Stimulated activated CD8-positive, alpha-beta memory T cell treated with anti-CD3 and anti-CD28 coated beads, Interleukin-12 subunit alpha, Interleukin-12 subunit beta, amount 100 ng/mL, for 1 hour (primary cell): ENCODE measurements around the gene PARL.

Experiments
- DNase-seq: peaks from one replicate; pipeline ENCODE4 v3.0.0-alpha.2; 2020; ENCODE audit warnings: low read depth

Gene PARL

DNA sequence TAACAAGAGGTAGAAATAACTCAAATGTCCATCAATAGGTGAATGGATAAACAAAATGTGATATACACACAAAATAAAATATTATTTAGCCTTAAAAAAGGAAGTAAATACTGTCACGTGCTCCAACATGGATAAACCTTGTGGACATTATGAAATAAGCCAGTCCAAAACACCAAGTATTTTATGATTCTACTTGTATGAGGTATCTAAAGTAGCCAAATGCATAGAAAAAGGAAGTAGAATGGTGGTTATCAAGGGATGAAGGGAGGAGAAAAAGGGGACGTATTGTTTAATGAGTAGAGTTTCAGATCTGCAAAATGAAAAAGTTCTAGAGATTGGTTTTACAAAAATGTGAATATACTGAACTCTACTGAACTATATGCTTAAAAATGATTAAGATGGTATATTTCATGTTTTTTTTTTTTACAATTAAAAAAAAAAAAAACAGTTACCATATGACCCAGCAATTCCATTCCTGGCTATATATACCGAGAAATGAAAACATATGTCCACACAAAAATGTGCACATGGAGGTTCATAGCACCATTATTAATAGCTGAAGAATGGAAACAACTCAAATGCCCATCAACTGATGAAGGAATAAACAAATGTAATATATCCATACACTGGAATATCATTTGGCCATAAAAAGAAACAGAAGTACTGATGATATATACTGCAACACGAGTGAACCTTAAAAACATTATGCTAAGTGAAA, 30.2 kb downstream of the PARL start:
- DNase-seq = no peak

DNA sequence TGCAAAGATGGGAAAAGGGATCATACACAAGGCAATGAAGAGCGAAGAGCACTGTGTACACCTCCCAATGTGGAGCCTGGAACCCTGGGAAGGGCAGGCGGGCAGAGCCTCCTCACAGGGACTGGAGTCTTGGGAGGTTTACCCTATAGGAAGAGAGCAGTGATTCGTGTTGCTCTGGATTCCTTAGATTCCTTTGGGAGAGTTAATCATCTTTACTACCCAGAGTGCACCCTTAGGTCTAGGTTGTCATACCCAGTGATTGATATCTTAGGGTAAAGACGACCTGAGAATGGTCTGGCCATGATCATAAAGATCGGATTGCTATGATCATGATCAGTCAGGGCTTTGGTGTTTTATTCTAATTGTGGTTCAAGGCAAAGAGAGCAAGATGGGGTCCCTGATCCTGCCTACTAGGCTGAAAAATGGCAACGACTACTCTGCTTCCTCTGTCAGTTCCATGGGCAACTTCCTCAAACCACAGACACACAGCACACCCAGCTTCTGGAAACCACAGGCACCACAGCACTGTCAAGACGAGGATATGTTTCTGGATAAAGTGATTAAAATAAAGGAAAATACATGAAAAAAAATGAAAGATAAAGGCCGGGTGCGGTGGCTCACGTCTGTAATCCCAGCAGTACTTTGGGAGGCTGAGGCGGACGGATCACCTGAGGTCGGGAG, 38.9 kb downstream of the PARL start:
- DNase-seq = no peak

DNA sequence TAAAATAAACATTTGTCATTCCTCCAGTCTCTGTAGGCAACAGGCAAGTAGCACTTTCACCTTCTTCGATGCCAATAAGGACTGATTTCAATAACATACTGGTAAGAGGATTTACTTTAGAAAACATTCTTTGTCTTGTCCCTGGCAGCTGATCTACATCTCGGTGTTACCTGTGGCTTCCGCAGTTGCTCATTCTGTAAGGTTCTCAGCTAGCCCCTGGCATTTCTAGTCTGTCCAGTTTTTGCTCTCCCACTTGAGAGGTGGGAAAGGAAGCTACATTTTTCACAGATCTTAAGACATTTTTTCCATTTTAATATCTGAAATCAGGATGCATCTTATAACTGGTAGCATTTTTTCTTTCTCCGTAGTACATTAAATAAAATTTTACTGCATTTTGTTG, 39.6 kb downstream of the PARL start:
- no peak for DNase-seq

DNA sequence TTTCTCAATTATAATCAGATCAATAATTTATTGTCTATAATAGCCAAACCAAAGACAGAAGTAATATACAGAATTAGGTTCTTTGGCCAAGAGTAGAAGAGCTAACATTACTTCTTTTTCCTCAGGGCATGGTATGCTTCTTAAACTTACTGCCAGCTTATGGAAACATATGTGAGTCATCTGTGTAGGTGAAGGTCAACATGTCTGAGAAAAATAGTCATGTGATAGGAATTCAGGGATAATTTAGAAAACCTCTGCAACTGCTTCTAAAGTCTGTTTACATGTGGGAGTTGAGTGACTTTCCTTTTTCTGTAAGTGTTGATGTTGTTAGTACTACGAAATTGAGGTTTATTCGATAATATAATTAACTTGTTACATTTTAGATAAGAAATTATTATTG, 40.1 kb downstream of the PARL start:
- no peak for DNase-seq

DNA sequence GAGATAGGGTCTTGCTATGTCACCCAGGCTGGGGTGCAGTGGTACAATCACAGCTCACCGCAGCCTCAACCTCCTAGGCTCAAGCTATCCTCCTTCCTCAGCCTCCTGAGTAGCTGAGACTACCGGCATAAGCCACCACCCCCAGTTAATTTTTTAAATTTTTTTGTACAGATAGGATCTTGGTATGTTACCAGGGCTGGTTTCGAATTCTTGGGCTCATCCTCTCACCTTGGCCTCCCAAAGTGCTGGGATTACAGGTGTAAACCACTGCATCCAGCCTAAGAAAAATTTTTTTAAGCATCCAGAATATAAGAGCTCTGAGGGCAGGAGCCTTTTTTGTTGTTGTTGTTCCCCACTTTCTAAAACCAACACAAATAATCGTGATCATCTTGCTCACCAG, 44.9 kb downstream of the PARL start:
- DNase-seq = no peak

DNA sequence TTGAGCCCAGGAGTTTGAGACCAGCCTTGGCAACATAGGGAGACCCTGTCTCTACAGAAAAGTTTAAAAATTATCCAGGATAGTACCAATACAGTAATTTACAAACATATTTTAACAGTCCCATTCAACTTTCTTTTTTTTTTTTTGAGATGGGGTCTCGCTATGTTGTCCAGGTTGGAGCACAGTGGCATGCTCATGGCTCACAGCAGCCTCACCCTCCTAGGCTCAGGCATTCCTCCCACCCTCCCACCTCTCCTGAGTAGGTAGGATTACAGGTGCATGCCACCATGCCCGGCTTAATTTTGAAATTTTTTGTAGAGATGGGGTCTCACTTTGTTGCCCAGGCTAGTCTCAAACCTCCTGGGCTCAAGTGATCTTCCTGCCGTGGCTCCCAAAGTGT, 46.8 kb downstream of the PARL start:
- no peak for DNase-seq

DNA sequence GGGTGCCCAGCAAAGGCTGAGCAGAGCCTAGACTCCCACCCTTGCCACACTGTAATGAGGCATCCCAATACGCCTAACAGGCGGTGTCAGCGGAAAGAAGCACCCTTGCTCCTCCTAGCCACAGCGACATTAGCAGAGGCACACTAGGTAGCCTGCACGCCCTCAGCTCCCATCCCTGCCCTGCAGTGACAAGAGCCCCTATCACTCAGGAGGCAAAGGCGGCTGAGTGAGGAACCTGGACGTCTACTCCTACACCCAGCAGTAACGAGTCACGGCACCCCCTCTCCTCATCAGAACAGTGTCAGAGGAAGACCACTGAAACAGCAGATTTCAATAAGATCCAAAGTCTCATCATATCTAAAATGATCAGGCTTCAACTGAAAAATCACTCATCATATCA, 47.3 kb downstream of the PARL start:
- DNase-seq = no peak

DNA sequence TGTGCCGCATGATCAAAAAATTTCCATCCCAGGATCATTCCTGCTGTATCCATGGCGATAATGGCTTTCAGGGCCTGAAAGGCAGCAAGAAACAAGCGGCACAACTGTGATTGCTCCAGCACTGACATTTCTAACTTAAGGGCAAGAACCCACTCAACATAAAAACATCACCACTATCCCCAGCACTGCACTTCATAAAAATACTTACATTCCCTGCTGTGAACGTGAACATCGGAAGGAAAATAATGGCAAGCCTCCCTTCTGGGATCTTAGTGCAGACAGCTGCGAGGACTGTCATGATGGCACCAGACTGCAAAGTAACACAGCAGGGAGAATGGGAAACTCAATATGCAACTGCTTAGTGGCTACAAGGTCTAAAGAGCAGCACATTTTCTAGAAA, 51.2 kb downstream of the PARL start:
- no peak for DNase-seq

DNA sequence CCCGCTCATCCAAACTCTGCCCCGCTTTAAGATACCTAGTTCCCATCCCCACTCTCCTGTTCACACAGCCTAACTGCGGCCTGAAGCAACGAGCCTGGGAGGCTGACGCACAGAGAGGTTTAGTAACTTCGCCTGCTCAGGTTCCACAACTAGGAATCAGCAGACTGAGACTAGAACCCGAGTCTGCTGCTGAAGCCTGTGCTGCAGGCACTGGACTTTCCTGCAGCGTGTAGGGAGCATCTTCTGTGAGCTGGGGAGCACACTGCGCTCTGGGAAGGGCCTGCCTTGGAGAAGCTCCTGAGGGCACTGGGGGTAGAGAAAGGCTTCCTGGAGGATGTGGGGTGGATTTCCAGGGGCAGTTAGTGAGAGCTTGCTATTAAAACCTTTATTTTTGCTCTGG, 54.5 kb downstream of the PARL start:
- no peak for DNase-seq

DNA sequence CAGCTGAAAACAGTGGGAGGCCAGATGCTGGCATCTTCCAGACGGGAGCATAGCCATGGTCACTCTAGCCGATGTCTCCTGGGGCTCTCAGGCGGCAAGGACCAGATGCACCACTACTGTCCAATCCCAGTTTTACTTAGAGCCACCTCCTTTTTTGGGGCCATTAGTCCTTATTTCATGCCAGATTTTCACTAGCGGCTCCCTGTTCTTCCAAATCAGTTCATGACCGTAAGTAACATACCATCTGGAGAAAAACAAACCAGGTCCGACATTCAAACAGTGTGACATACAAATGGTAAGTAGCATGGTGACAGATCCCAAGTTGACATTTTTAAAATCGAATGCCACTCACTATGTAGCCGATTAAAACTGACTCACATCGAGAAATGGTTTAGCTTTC, 55.2 kb downstream of the PARL start:
- no peak for DNase-seq

DNA sequence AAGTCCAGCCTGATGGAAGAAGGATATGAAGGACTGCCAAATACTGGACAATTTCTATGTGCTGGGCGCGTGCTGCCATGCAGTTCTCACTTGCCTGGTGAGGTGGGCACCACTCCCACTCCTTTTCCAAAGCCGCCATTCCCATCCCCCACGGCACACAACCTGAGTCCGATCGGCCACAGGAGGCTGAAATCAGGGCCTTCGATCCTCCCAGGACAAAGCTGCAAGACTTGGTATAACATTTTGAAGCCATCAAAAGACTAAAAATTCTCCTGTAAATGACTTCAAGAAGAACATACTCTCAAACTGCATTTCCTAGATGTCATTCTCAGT, 56.2 kb downstream of the PARL start:
- no peak for DNase-seq

DNA sequence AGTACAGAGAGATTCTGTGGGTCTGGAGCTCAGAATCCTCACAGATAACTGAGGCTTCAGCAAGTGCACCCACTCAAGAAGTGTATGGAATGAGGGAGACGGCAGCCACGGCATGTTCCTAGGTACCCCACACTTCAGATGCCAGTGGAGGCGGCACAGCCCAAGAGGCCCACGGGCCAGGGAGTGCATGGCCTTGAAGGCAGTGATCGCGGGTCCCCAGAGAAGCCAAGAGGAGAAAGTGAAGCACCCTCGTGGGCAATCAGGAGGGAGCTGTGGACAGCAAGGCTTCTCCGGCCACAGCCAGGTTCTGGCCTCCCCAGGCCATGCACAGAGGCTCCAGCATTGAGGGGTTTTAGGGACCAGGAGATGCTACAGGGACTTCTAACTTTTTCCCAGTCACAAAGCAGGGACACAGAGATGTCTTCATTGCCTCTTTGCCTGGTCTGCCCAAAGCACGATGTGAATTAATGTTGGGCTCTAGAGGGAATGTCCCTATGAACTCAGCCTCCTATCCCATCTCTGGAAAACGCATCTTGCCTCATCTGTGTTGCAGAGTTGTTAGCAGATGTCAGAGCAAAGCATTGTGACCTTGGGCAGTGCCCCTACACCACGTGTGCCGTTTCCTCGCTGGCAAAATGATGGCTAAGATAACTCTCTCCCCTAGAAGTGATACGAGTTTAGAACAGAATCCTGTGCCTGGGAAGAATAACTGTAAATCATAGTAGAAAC, 56.7 kb downstream of the PARL start:
- DNase-seq = no peak

DNA sequence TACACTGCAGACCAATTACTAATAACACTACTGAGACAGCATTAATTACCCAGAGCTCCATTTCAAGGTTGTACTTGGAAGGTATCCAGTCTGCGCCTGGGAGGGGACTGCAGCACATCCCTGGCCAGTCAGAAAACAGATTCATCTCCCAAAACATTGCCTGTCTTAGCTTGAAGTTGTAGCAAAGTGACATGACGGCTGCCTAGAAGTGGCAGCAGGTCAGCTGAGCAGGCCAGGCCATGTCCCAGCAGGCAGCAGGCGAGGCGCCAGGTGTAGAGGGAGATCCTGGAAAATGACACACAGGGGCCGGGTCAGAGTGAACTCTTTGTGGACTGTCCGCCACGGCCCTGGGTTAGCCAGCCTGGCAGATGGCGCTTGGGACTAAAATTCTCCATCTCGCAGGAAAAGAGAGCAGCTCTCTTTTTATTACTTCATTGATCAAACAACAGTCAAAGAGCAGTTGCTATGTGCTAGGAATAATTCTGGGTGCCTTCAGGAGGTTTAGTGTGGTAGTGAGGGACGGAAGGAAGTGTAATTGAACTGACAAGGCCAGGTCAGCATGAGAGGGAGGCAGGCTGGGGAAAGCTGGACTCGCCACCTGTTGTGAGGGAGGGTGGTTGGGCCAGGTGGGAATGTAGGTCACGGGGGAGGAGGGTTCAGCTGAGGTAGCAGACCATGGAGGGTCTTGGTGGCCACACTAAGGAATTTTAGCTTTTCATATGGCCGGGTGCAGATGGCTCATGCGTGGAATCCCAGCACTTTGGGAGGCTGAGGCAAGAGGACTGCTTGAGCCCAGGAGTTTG, 58.0 kb downstream of the PARL start:
- DNase-seq = no peak

DNA sequence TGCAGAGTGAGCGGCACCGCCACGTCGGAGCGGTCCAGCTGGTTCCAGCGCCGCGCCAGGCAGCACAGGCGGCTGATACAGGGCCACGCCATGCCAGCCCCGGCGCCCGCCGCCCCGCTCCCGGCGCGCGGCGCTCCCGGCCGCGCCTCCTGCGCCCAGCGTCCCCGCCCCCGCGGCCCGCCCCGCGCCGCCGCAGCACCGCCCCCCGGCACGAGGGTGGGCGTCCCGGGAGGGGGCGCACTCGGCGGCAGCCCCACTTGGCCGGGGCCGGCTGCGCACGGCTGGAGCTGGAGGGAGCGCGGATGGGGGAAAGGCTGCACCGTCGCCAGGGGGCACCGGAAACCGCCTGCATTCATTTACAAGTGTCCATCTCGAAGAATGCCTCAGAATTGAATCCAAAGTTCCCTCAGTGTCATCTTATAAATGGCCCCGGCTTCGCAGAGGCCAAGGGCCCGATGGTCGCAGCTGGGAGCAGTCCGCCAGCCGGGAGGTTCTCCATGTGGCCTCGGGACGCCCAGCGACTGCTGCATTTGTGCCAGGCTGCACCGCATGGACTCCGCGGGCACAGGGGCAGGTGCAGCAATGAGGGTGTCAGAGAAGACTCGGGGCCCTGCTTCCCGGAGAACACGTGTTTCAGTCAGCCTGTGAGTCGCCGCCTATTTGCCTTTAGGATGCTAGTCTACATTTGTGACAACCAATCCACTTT, 59.1 kb downstream of the PARL start, which contains the start of gene MAP6D1:
Gene MAP6D1, minus strand, starts transcription at position 122 of the 706 bp plus-strand sequence. Its CDS starts 30 bp downstream, at position 92.
- no peak for DNase-seq

DNA sequence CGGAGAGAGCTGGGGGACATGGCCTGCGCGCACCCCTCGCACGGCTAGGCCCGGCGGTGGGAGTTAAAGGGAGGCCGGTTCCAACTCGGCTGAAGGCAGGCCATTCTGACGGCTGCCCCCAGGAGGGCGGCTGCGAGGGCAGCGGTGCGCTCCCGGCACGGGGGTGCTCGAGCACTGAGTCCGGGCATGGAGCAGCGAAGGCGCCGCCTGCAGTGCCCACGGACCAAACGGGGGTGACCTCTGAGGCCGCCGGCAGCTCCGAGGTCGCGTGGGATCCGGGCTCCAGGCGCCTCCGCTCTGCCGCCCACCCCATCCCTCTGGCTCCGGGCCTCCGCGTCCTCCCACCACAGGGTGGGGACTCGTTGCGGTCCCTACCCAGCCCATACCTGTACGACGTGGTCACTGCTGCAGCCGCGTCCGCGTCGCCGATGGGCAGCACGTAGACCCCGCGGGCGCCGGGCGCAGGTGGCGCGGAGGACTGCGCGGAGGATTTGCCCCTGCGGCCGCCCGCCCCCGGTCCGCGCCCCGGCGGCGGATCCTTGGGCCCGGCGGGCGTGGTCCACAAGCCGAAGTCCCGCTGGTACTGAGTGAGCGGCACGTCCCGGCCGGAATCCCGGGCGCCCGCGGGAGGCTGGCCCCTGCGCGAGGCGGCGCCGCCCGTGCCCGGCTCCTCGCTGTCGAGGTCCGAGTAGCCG, 59.8 kb downstream of the PARL start:
- no peak for DNase-seq

DNA sequence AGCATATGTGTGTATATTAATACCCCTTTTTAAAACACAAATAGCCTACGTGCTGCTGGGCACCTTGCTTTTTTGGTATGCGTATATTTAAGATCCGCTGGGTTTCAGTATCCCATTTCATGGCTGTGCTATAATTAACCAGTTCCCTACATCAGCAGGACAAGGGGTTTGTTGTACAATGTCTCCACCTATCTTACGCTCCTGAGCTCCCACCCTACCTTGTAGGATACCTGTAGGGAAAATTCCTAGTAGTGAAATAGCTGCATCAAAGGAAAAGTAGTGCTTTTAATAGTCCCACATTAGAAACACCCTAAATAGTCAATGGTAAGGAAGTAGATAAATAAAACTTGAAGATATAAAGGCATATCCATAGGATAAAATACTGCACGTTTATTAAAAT, 60.7 kb downstream of the PARL start:
- no peak for DNase-seq

DNA sequence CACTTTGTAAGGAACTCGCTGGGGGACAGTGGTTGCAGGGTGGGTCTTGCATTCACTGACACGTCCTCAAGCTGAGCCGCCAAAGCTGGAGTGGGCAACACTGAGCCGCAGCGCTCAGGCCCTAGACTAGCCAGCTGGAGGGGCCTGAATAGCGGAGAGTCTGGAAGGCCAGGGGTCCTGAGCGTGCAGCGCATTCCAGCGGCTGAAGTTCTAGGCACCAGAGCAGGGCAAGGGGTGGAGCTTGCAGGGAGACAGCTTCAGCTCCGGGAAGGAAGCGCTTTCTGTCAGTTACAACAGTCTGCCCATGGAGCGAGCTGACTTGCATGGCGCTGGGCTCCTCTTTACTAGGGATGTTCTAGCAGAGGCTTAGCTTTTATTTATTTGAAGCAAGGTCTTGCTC, 62.0 kb downstream of the PARL start:
- DNase-seq = no peak

DNA sequence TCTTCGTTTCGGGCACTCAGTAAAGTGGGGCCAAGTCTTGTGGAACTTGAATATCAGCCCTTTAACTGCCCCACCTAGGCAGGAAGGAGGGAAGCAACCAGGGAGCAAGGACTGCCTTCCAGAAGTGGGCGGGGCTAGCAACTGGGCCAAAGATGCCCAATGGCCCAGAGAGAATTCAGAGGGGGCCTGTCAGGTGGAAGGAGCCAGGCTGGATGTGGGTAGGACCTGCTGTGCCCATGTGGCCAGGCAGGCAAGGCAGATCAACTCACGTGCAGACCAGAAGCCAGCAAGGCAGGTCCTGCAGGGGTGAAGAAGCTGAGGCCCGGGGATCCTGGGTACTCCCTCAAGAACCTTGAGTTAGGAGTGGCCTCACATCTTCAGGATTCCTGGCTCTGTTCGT, 64.8 kb downstream of the PARL start:
- no peak for DNase-seq

DNA sequence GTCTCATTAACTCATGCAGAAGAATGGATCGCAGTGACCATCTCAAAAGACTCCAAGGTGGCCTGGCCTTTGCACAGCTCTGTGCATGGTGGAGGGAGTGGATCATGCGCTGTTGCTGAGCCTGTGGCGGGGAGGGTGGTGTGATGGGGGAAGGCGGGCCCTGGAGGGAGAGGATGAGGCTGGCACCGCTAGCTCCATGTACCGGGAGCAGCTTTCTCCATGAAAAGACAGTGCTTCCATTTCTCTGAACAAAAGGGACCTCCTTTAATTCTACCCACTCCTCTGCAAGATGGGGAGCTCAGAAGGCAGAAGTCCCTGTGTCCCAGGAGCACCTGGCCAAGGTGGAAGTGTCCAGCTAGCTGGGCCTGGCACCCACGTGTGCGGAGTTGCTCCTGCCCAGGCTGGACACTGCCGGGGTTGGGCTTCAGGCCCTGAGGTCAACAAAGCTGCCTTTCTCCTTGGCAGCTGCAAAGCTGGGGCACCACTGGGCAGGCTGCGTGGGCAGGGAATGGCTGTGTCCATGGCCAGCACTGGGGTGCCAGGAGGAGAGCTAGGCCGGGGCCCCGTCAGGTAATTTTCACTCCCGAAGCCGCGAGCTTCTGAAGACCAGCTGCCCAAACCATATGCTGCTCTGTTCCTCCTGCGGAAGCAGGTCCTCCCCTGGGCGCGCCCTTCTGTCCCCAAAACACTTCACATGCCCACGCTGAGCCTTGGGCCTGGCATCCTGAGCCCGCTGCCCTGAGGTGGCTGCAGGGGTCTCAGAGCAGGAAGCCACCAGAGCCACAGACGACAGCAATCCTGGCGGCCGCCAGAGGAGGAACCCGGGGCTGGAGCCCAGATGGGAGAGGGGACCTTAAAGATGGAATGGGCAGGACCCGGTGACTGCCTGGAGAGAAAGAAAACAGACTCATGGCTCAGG, 65.7 kb downstream of the PARL start:
- no peak for DNase-seq

DNA sequence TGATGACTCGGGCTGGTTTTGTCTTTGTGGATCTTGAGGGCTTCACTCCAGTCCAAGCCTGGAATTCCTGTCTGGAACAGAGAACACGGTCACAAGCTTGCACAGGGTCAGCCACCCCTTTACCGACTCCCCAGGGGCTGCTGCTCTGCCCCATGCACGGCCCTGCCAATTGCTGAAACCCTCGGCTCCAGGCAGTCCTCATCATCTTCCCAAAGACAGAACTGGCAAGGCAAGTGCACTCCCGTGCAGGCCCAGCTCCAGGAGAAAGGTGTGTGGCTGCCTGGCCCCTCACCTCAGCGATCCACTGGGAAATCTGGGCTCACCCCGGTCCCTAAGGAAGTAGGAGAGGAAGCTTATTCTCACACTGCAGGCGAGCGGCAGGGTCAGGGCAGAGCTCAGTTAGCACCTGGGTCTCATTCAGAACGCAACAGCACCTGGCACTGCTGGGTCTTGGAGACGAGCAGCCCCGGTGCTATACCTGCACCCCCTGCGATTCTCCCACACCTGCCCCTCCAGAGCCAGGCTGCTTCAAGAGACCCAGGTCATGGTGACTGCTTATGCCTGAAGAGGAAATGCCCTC, 66.5 kb downstream of the PARL start:
- no peak for DNase-seq
